Coronary artery (tissue), 2 donors: ENCODE results near the gene FRG2B.
"Not testable (repeated sequence)": the region's sequence is repeated elsewhere in the genome, so short reads cannot be mapped to it uniquely, and the experiment has no call there.

Experiments
- DNase-seq: peaks from one replicate; pipeline ENCODE4 v3.0.0-alpha.2; 2017; ENCODE audit warnings: low spot score
- H3K27ac ChIP-seq, 2 donors: fragments of 200-600 bp; sonication (generic); one replicate each; pipeline ENCODE4 v1.5.1; 2016 to 2019
- H3K4me3 ChIP-seq: fragments of 200-600 bp; sonication (generic); 2 replicates; pipeline ENCODE4 v1.5.1; 2016; ENCODE audit warnings: mild to moderate bottlenecking, moderate library complexity
- CTCF ChIP-seq: fragments of 200-600 bp; sonication (generic); IDR thresholded peaks from one replicate; pipeline ENCODE4 v1.5.1; 2019; ENCODE audit warnings: antibody characterized with exemption

The FRG2B gene

GRCh38 chr10:133617196-133617595 lies 9.4 kb downstream of the FRG2B start:
- Histone ChIP-seq H3K27ac (no peak overlapping the region), H3K4me3 (no peak overlapping the region)
- DNase-seq = no peak
- no peak for TF ChIP-seq CTCF

- DNase-seq = no peak
- no peak overlapping the region for H3K4me3 ChIP-seq
- no peak for TF ChIP-seq CTCF
- H3K27ac ChIP-seq = no peak overlapping the region
Observed at GRCh38 chr10:133616371-133617130, 10.0 kb downstream of the FRG2B start.

- TF ChIP-seq CTCF = no peak
- Histone ChIP-seq H3K4me3 (no peak overlapping the region), H3K27ac (no peak overlapping the region)
- DNase-seq = no peak
Observed at GRCh38 chr10:133614830-133615580, 11.6 kb downstream of the FRG2B start.

GRCh38 chr10:133613699-133614098 lies 12.9 kb downstream of the FRG2B start:
- DNase-seq = no peak
- TF ChIP-seq CTCF = no peak
- H3K27ac ChIP-seq = no peak overlapping the region
- no peak overlapping the region for H3K4me3 ChIP-seq

- DNase-seq = no peak
- Histone ChIP-seq H3K4me3 (no peak overlapping the region), H3K27ac (no peak overlapping the region)
- no peak for TF ChIP-seq CTCF
Observed at GRCh38 chr10:133611079-133611478, 15.5 kb downstream of the FRG2B start.

- Histone ChIP-seq H3K4me3 (no peak overlapping the region), H3K27ac (no peak overlapping the region)
- no peak for TF ChIP-seq CTCF
- DNase-seq = no peak
Observed at GRCh38 chr10:133608855-133609254, 17.7 kb downstream of the FRG2B start.

GRCh38 chr10:133603434-133603833 lies 23.2 kb downstream of the FRG2B start:
- not testable (repeated sequence) for H3K27ac ChIP-seq, H3K4me3 ChIP-seq, DNase-seq
